ENCODE data around the gene RASSF3. TPM values are rescaled to one million over a fixed set of nuclear protein-coding genes. Genes with fewer than 3 reads are reported as not detected.

The RASSF3 gene
- total and polyA plus RNA-seq, 2 of the 13 experiments (the other 11 are each of a cell fraction or from before 2014, with no cell fraction given) = 15.5 to 16.0 TPM

DNA sequence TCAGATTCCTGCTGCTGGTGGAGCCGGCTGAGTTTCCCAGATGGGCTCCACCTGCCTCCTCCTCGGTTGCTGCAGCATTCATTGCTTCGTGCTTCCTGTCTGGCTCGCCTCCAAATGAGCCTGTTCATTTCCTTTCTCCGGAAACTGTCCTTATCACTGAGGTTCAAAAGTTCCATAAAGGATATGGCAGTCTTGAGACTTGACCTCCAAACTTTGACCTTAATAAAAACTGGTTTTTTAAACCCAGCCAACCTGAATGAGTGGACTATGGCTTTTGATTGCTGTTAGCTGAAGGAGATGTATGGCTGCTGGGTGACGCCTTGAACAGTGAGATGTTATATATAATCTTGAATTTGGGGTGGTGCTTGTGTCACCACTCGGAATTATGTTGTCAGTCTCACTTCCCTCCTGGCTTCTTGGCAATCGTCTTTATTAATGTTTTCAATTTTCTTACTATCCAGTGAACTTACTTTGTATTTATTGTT, 62.7 kb downstream of the RASSF3 start (continued):
- TF ChIP-seq, protein P1, sequence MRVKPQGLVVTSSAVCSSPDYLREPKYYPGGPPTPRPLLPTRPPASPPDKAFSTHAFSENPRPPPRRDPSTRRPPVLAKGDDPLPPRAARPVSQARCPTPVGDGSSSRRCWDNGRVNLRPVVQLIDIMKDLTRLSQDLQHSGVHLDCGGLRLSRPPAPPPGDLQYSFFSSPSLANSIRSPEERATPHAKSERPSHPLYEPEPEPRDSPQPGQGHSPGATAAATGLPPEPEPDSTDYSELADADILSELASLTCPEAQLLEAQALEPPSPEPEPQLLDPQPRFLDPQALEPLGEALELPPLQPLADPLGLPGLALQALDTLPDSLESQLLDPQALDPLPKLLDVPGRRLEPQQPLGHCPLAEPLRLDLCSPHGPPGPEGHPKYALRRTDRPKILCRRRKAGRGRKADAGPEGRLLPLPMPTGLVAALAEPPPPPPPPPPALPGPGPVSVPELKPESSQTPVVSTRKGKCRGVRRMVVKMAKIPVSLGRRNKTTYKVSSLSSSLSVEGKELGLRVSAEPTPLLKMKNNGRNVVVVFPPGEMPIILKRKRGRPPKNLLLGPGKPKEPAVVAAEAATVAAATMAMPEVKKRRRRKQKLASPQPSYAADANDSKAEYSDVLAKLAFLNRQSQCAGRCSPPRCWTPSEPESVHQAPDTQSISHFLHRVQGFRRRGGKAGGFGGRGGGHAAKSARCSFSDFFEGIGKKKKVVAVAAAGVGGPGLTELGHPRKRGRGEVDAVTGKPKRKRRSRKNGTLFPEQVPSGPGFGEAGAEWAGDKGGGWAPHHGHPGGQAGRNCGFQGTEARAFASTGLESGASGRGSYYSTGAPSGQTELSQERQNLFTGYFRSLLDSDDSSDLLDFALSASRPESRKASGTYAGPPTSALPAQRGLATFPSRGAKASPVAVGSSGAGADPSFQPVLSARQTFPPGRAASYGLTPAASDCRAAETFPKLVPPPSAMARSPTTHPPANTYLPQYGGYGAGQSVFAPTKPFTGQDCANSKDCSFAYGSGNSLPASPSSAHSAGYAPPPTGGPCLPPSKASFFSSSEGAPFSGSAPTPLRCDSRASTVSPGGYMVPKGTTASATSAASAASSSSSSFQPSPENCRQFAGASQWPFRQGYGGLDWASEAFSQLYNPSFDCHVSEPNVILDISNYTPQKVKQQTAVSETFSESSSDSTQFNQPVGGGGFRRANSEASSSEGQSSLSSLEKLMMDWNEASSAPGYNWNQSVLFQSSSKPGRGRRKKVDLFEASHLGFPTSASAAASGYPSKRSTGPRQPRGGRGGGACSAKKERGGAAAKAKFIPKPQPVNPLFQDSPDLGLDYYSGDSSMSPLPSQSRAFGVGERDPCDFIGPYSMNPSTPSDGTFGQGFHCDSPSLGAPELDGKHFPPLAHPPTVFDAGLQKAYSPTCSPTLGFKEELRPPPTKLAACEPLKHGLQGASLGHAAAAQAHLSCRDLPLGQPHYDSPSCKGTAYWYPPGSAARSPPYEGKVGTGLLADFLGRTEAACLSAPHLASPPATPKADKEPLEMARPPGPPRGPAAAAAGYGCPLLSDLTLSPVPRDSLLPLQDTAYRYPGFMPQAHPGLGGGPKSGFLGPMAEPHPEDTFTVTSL (CRISPR knock-in tag; IDR thresholded peaks at IDR 0.05; ENCODE audit: borderline replicate concordance) = peak; percentile 51; the same call in 1 of the 2 replicates
- TF ChIP-seq HDAC1 (CRISPR knock-in tag; IDR thresholded peaks at IDR 0.05) (peak; percentile 64; the same call in 1 of the 2 replicates), ZNF563 (CRISPR knock-in tag; IDR thresholded peaks at IDR 0.05) (no peak)

DNA sequence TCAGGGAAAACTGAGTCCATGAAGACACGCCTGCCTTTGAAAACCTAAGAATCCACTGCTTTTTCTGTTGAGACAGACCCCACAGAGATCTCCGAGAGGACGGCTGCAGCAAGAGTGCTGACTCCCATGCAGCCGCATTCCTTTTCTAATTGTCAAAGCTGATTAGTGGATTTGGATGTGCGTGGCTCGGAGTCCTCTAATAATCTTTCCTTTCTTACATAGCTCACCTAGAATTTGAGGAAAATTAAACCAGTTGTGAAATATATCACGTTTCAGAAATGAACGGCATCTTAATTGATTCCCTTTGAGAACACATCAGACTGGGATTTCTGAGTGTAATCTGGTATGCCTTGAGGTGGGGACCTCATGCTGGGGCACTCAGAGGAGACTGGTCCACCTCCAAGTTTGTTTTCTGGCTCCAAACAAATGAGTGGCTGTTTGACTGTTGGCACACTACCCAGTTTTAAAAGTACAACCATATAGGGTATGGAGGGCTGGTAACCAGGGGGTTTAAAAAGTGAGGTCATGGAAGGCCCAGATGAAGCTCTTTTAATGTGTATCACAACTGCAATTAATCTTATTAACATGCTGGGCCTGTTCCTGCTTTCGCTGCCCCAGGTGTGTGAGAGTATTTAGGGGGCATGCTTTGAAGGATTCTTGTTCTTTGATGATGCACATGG, 63.3 kb downstream of the RASSF3 start:
- CTCF ChIA-PET (ENCODE audit: low intra/inter-chr PET ratio, low total read pairs) = no interaction called here
- POLR2A ChIA-PET = interaction anchor here (1.7 kb wide), 1 partner anchor 64 kb away, joined by 4 read pairs; no protein-coding TSS in a partner anchor
- no peak overlapping the region for H2AFZ ChIP-seq (ENCODE audit: low read length)
- no peaks in the 10 kb centered on the region for H3K9me3 ChIP-seq (ENCODE audit: low read length)
- H4K20me1 ChIP-seq (ENCODE audit: insufficient read depth, low read length) = peaks cover 3% of the 10 kb centered on the region; the same call in 1 of the 2 replicates
- H3K4me3 ChIP-seq (replicated peaks in 1 of 3; ENCODE audit: insufficient read depth in 1 of 3, low read depth in 2 of 3, low read length in 3 of 3) = no peak overlapping the region
- ATAC-seq (no peak), DNase-seq (ENCODE audit: low spot score) (peak; percentile 32), FAIRE-seq (no peak)
- H3K27ac ChIP-seq (ENCODE audit: extremely low read length, insufficient read depth, low read length) = peak overlapping the region; percentile 47
- no peaks in the 10 kb centered on the region for H3K27me3 ChIP-seq (ENCODE audit: control insufficient read depth in 1 of 2, insufficient read depth in 2 of 2, low read length in 2 of 2)
- peaks cover 19% of the 10 kb centered on the region for H3K79me2 ChIP-seq (ENCODE audit: insufficient read depth, low read length)
- intact Hi-C loops (cut with micrococcal nuclease; ENCODE audit: unreplicated experiment) (loop anchor here (2.0 kb wide), 1 partner anchor 17 kb away; no protein-coding TSS in a partner anchor), in situ Hi-C loops (cut with HindIII; ENCODE audit: extremely low pct_ligation_motif_present, low pct_unique_long_range_greater_than_20kb) (no loop called here)
- no peak overlapping the region for H3K4me2 ChIP-seq (ENCODE audit: low read depth, low read length)
- no TSS peak for BruUV-seq (replicated peaks)
- no peaks in the 10 kb centered on the region for H3K36me3 ChIP-seq (replicated peaks in 1 of 2; ENCODE audit: control insufficient read depth in 1 of 2, insufficient read depth in 2 of 2, low read length in 2 of 2)
- WGBS (ENCODE audit: low lambda C conversion rate) = 90% methylated on average over 9 of the region's 9 CpGs
- no peak overlapping the region for H3K9ac ChIP-seq (ENCODE audit: insufficient read depth, low read depth, low read length)
- peaks cover 72% of the 10 kb centered on the region for H3K4me1 ChIP-seq (ENCODE audit: insufficient read depth, low read length)
- TF ChIP-seq FOXP1 (IDR thresholded peaks at IDR 0.05) (no peak), FOXP1 (CRISPR knock-in tag; IDR thresholded peaks at IDR 0.05) (no peak), CHCHD3 (CRISPR knock-in tag; IDR thresholded peaks at IDR 0.05) (no peak), MTF1 (CRISPR knock-in tag; IDR thresholded peaks at IDR 0.05) (no peak), KLF15 (CRISPR knock-in tag; IDR thresholded peaks at IDR 0.05; ENCODE audit: borderline replicate concordance) (no peak), NR1H2 (CRISPR knock-in tag; IDR thresholded peaks at IDR 0.05; ENCODE audit: borderline replicate concordance, low read depth) (no peak), ZNF274 (CRISPR knock-in tag; IDR thresholded peaks at IDR 0.05) (no peak), RFXANK (CRISPR knock-in tag; IDR thresholded peaks at IDR 0.05) (no peak), STAT5B (CRISPR knock-in tag; IDR thresholded peaks at IDR 0.05) (no peak), ZNF205 (CRISPR knock-in tag; IDR thresholded peaks at IDR 0.05) (no peak), ZNF160 (CRISPR knock-in tag; IDR thresholded peaks at IDR 0.05) (no peak)
- TF ChIP-seq, protein P2, sequence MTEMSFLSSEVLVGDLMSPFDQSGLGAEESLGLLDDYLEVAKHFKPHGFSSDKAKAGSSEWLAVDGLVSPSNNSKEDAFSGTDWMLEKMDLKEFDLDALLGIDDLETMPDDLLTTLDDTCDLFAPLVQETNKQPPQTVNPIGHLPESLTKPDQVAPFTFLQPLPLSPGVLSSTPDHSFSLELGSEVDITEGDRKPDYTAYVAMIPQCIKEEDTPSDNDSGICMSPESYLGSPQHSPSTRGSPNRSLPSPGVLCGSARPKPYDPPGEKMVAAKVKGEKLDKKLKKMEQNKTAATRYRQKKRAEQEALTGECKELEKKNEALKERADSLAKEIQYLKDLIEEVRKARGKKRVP (CRISPR knock-in tag; IDR thresholded peaks at IDR 0.05) = no peak
- TF ChIP-seq, protein P3, sequence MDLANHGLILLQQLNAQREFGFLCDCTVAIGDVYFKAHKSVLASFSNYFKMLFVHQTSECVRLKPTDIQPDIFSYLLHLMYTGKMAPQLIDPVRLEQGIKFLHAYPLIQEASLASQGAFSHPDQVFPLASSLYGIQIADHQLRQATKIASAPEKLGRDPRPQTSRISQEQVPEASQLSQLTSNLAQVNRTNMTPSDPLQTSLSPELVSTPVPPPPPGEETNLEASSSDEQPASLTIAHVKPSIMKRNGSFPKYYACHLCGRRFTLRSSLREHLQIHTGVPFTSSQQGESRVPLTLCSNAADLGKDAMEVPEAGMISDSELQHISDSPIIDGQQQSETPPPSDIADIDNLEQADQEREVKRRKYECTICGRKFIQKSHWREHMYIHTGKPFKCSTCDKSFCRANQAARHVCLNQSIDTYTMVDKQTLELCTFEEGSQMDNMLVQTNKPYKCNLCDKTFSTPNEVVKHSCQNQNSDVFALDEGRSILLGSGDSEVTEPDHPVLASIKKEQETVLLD (CRISPR knock-in tag; IDR thresholded peaks at IDR 0.05; ENCODE audit: low read depth) = no peak

Data from HepG2 (cell line).